Activated gamma-delta T cell (primary cell): ENCODE measurements around the gene GRB2.
"Not testable (repeated sequence)": the region's sequence is repeated elsewhere in the genome, so short reads cannot be mapped to it uniquely, and the experiment has no call there.

Experiments used
- DNase-seq: peaks from one replicate; lab custom pipeline; 2025; lab: John Stamatoyannopoulos, UW
- total RNA-seq, 2 donors: gene quantifications; one replicate each; lab custom pipeline; 2026; lab: John Stamatoyannopoulos, UW

The GRB2 gene
- 158 to 165 reads per million in 2 donors for total RNA-seq

DNA sequence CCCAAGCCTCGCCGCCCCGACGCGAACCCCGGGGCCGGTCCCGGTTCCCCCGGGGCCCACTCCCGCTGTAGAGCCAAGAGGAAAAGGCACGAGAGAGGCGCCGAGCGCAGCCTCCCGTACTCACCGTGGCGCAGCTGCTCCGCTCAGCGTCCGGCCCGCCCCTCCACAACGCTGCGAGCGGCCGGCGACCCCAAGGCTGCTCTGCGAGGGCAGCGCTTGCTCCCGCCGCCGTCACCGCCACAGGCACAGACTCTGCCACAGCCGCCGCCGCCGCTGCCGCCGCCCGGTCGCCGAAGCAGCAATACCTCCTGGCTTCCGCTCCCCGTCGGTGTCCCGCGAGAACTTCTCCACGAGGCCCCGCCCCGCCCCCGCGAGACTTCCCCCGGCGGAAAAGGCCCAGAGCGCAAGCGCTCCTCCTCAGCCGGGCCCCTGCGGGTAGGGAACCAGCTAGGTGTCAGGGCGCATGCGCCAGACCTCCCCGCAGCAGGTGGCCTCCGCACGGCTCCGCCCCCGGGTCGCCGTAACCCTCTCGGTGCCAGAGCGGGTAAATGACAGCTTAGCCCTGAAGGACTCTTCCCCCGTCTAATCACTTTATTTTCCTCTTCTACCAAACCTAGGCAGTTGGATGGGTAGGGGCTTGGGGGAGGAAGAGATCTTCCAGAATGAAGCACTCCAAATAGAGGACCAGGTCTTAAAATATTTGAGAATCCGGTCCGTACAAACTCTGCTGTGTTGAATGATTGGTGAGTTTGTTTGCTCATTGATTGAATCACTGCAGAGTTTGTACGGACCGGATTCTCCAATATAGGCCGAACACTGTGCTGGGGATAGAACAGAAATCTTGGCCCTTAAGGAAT, at the start of gene GRB2:
GRB2 (minus strand) TSS at position 314 of the 857 bp plus-strand sequence. CDS start 12,050 bp downstream, outside the sequence.
- peak; percentile 99 for DNase-seq

DNA sequence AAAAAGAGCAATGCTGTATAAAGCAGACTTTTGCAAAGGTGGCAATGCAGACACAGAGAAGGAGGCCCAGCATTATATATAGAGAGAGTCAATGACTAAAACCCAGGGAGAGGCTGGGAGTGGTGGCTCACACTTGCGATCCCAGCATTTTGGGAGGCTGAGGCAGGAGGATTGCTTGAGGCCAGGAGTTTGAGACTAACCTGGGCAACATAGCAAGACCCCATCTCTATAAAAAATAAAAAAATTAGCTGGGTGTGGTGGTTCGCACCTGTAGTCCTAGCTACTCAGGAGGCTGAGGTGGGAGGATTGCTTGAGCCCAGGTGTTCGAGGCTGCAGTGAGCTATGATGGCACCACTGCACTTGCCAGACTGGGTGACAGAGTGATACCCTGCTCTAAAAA, 49.2 kb upstream of the GRB2 start:
- not testable (repeated sequence) for DNase-seq

DNA sequence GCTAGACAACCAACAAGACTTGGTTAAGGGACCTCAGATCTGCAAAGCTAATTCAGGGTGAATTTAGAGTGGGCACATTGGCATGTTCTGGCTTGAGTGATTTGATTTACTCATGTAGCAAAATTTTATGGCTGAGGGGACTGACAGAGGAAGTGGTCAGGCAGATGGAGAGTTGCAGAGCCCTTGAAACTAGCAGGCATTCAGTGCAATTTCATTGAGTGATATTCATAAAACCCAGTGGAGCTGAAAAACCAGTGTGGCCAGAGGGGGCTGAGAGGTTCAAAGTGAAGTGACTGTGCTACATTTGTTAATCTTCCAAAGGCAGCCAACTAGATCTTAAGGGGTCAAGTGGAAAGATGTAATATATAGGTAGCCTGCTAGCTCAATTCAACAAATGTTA, 48.7 kb upstream of the GRB2 start:
- no peak for DNase-seq

DNA sequence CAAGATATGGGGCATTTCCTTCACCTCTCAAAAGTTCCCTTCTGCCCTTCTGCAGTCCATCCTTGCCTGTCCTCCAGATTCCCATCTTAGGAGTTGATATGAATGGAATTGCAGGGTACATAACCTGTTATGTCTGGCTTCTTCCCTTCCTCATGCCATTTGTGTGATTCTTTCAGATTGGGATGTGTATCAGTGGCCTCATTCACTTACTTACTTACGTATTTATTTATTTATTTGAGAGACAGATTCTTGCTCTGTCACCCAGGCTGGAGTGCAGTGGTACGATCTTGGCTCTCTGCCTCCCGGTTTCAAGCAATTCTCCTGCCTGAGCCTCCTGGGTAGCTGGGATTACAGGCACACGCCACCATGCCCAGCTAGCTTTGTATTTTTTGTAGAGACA, 44.8 kb upstream of the GRB2 start:
- DNase-seq: no peak

DNA sequence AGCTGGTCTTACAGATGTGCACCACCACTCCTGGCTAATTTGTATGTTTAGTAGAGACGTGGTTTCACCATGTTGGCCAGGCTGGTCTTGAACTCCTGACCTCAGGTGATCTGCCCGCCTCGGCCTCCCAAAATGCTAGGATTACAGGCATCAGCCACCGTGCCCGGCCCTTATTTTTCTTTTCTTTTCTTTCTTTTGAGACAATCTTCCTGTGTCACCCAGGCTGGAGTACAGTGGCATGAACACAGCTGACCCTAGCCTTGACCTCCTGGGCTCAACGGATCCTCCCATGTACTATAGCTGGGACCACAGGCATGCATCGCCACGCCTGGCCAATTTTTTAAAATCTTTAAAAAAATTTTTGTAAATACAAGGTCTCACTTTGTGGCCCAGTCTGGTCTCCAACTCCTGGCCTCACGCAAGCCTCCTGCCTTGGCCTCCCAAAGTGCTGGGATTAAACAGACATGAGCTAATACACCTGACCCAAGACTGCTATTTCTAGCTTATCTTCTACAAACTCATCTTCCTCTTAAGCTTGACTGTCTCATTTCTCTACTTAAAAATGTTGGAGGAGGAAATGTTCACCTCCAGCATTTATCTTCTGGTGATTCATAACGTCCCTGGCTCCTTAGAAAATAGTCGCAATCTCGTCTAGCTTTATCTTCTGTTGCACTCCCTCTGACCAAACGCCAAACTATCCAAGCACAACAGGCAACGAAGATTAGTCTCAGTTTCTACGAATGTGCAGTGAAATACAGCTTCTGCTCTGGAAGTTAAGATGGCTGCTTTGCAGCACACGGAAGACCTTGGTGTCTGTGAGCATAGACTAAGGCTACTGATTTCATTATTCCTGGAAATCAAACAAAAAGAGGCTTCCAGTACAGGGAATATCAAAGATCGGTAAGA, 42.7 kb upstream of the GRB2 start:
- DNase-seq: no peak

DNA sequence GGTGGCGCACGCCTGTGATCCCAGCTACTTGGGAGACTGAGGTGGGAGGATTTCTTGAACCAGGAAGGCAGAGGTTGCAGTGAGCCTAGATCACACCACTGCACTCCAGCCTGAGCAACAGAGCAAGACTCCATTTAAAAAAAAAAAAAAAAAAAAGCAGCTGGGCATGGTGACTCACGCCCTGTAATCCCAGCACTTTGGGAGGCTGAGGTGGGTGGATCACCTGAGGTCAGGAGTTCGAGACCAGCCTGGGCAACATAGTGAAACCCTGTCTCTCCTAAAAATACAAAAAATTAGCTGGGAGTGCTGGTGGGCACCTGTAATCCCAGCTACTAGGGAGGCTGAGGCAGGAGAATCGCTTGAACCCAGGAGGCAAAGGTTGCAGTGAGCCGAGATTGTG, 40.4 kb upstream of the GRB2 start:
- not testable (repeated sequence) for DNase-seq

DNA sequence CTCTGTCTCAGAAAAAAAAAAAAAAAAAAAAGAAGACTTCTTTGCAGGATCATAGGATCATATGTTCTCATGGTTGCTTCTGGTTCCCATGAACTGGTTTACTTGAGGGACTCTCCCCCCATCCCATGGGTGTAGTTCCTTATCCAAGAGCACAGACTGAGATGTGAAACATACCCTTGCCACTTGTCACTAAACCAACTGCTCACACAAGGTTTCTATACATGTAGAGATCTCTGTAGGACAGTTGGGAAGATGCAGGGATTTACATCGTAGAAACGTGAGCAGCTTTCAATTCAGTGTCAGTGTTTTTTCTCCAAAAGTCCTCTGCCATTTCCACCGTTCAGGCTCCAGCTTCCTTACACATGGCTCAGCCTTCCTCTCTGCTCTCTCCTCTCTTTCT, 39.8 kb upstream of the GRB2 start:
- DNase-seq: no peak

DNA sequence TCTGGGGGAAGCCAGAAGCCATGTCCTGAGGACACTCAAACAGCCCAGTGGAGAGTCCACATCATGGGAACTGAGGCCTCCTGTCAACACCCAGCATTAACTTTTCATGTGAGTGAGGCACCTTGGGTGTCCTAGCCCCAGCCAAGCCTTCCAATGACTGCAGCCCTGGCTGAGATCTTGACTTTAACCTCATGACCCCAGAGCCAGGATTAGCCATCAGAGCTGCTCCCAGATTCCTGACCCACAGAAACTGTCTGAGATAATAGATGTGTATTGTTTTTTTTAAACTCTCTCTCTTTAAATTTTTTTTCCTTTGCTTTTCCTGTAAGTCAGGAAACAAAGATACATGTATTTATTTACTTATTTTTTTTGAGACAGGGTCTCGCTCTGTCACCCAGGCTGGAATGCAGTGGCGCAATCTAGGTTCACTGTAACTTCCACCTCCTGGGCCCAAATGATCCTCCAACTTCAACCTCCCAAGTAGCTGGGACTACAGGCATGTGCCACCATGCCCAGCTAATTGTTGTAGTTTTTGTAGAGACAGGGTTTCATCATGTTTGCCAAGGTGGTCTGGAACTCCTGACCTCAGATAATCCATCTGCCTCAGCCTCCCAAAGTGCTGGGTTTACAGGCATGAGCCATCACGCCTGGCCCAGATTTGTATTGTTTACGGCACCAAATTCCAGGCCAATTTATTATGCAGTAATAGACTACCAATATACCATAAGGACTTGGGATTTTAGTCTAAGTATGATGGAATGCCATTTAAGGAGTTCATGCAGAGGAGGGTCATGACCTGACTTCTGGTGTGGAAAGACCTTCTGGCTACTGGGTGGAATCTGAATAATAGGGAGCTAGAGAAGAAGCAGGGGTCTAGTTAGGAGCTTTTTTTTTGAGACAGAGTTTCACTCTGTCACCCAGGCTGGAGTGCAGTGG, 37.0 kb upstream of the GRB2 start:
- DNase-seq: no peak

DNA sequence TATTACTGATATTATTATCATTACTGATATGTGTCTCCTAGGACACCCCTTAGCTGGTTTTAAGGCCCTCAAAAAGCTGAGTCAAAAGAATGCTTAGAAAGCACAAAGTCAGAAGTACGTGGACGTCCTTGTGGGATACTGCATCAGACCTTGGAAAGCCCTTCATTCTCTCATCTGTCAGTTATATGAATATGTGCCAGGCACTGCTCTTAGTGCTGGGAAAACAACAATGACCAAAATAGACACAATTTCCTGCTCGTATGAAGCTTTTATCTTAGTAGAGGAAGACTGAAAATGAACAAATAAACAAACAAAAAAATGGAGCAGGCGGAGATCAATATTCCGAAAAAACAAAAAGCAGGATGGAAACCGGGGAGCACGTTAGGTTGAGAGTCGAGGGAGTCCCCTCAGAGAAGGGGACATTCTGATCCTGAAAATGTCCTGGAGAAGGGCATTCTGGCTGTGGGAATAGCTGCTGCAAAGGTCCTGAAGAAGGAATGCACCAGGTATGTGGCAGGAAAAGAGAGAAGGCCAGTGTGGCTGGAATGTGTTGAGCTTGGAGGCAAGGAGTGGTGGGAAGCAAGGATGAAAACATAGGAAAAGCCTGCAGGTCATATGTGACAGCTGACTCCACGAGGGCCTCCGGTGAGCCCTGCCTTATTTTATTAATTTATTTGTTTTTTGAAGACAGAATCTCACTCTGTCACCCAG, 35.4 kb upstream of the GRB2 start:
- no peak for DNase-seq

DNA sequence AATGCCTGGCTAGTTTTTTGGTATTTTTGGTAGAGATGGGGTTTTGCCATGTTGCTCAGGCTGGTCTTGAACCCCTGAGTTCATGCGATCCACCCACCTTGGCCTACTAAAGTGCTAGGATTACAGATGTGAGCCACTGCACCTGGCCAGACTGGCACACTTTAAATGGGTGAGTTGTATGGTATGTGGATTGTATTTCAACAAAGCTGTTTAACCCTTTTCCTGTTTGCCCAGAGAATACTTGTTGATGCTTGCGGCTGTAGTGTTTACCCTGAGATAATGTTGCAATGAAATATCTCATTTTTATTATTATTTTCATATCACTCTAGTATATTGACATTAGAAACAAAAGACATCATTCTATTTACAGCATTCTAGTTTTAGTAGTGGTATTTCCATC, 33.8 kb upstream of the GRB2 start:
- no peak for DNase-seq

DNA sequence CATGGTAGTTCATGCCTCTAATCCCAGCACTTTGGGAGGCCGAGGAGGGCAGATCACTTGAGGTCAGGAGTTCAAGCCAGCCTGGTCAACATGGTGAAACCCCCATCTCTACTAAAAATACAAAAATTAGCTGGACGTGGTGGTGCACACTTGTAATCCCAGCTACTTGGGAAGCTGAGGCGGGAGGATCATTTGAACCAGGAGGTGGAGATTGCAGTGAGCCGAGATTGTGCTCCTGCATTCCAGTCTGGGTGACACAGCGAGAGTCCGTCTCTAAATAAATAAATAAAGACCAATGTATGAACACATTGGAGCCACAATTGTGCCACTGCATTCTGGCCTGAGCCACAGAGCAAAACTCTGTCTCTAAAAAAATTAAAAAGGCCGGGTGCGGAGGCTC, 31.9 kb upstream of the GRB2 start:
- DNase-seq: not testable (repeated sequence)

DNA sequence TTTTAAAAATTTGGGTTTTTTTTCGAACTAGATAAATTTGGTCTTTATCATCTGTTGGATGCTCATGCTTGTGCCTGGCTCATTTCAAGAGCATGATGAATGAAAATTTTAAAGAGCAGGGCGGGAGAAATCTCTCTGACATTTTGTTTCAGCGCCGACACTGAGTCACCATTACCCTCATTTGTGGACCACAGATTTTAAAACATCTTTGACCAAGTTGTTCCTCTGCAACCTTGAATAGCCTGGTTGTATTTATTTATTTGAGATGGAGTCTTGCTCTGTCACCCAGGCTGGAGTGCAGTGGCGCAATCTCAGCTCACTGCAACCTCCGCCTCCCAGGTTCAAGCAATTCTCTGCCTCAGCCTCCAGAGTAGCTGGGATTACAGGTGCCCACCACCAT, 29.0 kb upstream of the GRB2 start:
- not testable (repeated sequence) for DNase-seq

DNA sequence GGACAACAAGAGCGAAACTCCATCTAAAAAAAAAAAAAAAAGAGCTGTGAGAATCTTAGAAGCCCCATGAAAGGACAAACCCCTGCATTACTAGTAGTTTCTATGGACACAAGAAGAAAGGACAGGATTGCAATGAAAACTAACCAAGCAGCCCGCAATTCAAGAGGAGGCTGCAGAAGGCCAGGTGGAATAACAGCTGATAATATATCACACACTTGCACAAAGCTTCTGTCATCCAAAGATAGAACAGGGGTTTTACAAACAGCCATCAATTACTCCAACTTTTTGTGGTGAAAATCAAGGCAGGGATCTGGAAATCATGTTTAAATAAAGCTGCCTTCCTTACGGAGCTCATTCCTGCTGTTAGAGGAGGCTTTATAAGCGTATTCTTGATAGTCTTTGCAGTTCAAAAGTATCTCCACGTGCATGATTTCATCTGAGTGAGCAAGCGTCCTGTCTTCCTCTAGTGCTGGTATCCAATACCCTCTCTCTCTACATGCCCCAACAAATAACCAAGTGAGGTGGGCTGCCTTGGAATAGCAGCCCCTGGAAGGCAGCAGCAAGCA, 27.8 kb upstream of the GRB2 start:
- no peak for DNase-seq

DNA sequence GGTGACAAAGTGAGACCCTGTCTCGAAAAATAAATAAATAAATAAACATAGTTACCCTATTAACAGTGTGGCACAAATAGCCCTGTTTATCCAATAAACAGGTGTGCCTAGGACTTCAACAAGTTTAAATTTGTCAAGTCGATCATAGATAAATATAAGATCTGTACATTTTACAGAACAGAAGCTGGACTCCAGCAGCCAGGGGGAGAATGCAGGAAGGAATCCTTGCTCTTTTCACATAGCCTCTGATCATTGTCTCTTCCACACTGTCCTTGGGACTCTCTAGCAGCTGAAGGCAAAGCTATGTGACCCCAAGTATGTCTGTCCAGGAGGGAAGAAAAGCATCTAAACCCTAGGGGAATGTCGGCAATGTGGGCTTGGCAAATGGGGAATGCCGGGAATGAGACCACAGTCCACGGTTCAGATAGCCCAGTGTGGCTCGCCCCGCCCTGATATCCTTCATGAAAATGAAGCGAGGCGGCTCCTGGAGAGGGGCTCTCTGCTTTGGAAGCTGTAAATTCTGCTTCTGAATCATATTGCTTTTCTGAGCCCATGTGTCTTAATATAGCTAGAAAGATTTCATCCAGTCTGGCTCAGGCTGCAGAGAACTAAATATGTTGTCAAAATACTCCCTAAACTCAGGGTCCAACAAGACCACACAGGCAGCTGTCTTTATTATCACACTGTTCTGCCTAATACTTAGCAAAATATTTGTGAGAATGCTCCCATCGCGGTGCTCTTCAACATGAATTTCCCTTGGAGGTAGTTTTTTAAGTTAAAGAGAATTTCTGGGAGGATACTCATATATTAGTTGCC, 24.9 kb upstream of the GRB2 start:
- no peak for DNase-seq

DNA sequence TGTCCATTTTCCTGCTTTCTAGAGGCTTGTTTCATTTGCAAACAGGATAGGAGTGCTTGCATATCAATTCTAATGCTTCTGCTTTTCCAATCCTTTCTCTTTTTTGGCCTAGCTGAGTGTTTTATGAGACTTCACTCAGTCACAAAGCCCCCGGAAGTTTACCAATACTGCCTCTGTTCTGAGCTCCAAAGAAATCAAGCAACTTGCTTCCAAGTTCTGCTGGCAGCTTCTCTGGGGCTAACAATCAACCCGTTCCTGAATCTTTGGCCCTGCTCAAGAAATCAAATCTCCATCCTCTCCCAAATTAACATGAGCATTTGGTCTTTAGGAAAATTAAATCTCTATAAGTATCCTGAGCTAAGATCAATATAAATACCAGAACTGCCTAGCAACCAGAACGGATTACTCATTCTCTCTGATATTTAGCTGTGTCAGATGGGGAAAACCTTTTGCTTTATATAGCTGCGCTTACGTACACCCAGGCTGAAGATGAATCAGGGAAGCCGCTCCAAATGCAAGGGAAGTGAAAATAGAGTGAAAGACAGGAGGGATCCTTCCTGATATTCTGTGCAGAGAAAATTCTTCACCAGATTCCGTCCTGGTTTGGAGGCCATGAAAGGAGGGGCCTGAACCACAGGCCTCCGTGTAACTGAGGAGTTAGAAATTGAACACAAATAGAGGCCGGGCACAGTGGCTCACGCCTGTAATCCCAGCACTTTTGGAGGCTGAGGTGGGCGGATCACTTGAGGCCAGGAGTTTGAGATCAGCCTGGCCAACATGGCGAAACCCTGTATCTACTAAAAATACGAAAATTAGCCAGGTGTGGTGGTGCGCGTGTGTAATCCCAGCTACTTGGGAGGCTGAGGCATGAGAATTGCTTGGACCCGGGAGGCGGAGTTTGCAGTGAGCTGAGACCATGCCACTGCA, 23.3 kb upstream of the GRB2 start:
- no peak for DNase-seq

DNA sequence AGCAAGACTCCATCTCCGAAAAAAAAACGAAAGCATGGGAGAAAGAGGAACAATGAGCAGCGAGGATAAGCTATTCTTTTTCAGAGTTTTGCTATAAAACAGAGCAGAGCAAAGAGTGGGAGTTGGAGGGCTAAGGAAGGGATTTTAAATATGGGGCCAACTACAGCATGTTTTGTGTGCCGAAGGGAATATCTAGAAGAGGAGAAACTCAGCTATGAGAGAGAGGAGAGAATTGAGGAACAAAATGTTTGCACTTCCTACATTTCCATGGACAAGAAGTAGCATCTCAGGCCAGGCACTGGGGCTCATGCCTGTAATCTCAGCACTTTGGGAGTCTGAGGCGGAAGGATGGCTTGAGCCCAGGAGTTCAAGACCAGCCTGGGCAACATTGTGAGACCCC, 13.1 kb upstream of the GRB2 start:
- no peak for DNase-seq

DNA sequence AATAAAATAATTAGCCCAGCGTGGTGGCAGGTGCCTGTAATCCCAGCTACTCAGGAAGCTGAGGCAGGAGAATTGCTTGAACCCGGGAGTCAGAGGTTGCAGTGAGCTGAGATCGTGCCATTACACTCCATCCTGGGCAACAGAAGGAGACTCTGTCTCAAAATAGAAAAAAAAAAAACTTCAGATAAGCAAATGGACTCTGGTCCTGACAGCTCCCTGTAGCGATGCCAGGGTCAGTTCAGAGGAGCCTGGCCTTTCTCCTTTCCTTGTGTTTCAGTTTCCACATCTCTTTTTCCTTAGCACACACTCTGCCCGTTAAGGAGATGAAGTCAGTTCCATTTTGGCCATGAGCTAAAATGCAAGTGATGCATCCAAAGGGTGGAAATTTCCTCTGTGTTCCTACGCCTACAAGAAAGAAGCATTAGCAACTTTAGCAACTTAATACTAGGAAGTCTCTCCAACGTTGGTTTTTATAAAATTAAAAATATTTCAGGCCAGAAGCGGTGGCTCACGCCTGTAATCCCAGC, 11.6 kb upstream of the GRB2 start:
- no peak for DNase-seq

DNA sequence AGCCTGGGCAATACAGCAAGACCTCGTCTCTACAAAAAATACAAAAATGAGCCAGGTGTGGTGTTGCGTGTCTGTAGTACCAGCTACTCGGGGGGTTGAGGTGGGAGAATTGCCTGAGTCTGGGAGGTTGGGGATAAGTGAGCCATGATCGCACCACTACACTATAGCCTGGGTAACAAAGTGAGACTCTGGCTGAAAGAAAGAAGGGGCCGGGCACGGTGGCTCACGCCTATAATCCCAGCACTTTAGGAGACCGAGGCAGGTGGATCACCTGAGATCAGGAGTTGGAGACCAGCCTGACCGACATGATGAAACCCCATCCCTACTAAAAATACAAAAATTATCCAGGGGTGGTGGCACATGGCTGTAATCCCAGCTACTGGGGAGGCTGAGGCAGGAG, 10.5 kb upstream of the GRB2 start:
- no peak for DNase-seq
